Esophagus squamous epithelium (tissue), 5 donors: ENCODE measurements around the gene NME5. TPM values are rescaled to one million over a fixed set of nuclear protein-coding genes. Genes with fewer than 3 reads are reported as not detected.

Experiments
- DNase-seq: peaks from one replicate; lab custom pipeline; 2025; lab: John Stamatoyannopoulos, UW
- H3K27ac ChIP-seq, 4 donors: fragments of 200-600 bp; sonication (generic); one replicate each; pipeline ENCODE4 v1.5.1; 2016 to 2019; ENCODE audit warnings: mild to moderate bottlenecking in 1 of 4
- H3K27me3 ChIP-seq, 4 donors: fragments of 200-600 bp; sonication (generic); 1 replicate in 3 of 4; 2 replicates in 1 of 4; pipeline versions ENCODE4 v1.5.1 to v1.6.0; 2017 to 2021; ENCODE audit warnings: antibody characterized with exemption in 1 of 4
- H3K36me3 ChIP-seq, 3 donors: fragments of 200-600 bp; sonication (generic); one replicate each; pipeline ENCODE4 v1.5.1; 2016 to 2019
- H3K4me1 ChIP-seq, 3 donors: fragments of 200-600 bp; sonication (generic); one replicate each; pipeline ENCODE4 v1.5.1; 2017 to 2019
- H3K4me3 ChIP-seq, 4 donors: fragments of 200-600 bp; sonication (generic); 1 replicate in 3 of 4; 2 replicates in 1 of 4; pipeline ENCODE4 v1.5.1; 2016 to 2019; ENCODE audit warnings: mild to moderate bottlenecking in 2 of 4, moderate library complexity in 1 of 4
- H3K9me3 ChIP-seq, 3 donors: fragments of 200-600 bp; sonication (generic); one replicate each; pipeline ENCODE4 v1.5.1; 2016 to 2019
- CTCF ChIP-seq, 6 experiments: fragments of 450-650 bp in 4 of 6; fragments of 200-600 bp in 2 of 6; sonication (generic) in 2 of 6; IDR thresholded peaks; one replicate each; pipeline ENCODE4 v1.5.1; 2016 to 2019; ENCODE audit warnings: antibody characterized with exemption in 6 of 6, mild to moderate bottlenecking in 4 of 6, moderate library complexity in 4 of 6
- POLR2A ChIP-seq, 4 donors: fragments of 450-650 bp; IDR thresholded peaks; one replicate each; pipeline ENCODE4 v1.6.1; 2017; ENCODE audit warnings: antibody characterized with exemption in 4 of 4, mild to moderate bottlenecking in 4 of 4, moderate library complexity in 3 of 4
- WGBS, 2 donors: methylation state at CpG; one replicate each; pipeline ENCODE4 v1.1.5; 2018; 5-methylcytosine and 5-hydroxymethylcytosine counted together
- intact Hi-C: fragments of 100-400 bp; cut with DNase I; formaldehyde crosslinking; loops from one replicate; pipeline ENCODE4 v1.15.0; 2022
- total RNA-seq, 4 donors: library from RNA; depleted of rRNA; stranded (reverse); fragments of >200 nt; gene quantifications; one replicate each; pipeline ENCODE4 v1.1.0, GENCODE V29; 2016
- donor health status: DM: yes; HTN: yes; CAD: no.

Gene NME5
- total RNA-seq, 4 donors from 2014 or later, result 0.38 to 3.0 (median 0.61) TPM; not detected in 1

DNA sequence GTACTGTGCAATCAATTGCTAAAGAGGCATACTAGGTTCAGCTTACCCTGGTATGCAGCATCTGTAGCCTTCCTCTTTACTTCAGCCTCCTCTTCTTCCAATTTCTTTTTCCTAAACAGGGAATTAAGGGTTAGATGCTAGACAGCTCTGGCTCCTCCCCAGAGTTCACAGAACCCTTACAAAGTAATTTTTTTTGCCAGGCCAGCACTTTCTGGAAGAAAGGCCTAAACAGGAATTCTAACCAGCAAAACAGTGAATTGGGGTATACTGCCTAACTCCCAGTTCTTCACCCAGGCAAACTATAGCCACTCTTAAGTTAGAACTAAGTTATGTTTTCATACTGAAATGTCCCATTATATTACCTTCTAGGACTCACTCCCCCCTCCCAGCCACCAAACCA, 31.1 kb upstream of the NME5 start:
- Histone ChIP-seq H3K27me3 (no peaks in the 10 kb centered on the region), H3K4me3 (no peak overlapping the region), H3K4me1 (no peaks in the 10 kb centered on the region), H3K36me3 (peaks cover 11 to 100% (median 55%) of the 10 kb centered on the region in 3 donors), H3K9me3 (no peaks in the 10 kb centered on the region), H3K27ac (no peak overlapping the region)
- TF ChIP-seq POLR2A (IDR thresholded peaks at IDR 0.05) (no peak), CTCF (IDR thresholded peaks at IDR 0.05) (no peak)
- no peak for DNase-seq
- intact Hi-C loops, result no loop called here

DNA sequence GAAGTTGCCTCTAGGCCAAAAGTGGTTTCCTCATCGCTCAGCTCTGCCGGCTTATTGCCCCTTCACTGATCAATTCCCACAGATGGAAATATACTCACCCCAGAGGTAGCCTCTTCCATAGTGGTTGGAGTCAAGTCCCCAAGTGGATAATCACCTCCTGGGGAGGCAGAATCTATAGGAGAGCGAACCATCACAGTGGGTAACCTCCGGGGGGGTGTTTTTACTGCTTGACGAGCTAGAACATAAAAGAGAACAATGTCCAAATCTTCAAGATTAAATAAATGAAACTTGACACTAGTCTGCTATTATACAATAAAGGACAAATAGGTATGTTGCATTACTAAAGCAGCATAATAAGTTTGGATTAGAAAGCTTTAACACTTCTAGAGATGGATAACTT, 29.9 kb upstream of the NME5 start:
- H3K4me1 ChIP-seq, result no peaks in the 10 kb centered on the region
- no peak overlapping the region for H3K27ac ChIP-seq
- no peak overlapping the region for H3K4me3 ChIP-seq
- WGBS, 2 donors, result 84 to 87% methylated on average over 5 of the region's 5 CpGs
- DNase-seq, result no peak
- peaks cover 23 to 100% (median 67%) of the 10 kb centered on the region in 3 donors for H3K36me3 ChIP-seq
- TF ChIP-seq CTCF (IDR thresholded peaks at IDR 0.05) (no peak), POLR2A (IDR thresholded peaks at IDR 0.05) (no peak)
- intact Hi-C loops, result no loop called here
- H3K9me3 ChIP-seq, result no peaks in the 10 kb centered on the region
- H3K27me3 ChIP-seq, result no peaks in the 10 kb centered on the region

GRCh38 chr5:138163721-138164120, 24.5 kb upstream of the NME5 start:
- no peak overlapping the region for H3K4me3 ChIP-seq
- H3K4me1 ChIP-seq, result no peaks in the 10 kb centered on the region
- no peak for DNase-seq
- no peaks in the 10 kb centered on the region for H3K27me3 ChIP-seq
- TF ChIP-seq POLR2A (IDR thresholded peaks at IDR 0.05) (no peak), CTCF (IDR thresholded peaks at IDR 0.05) (no peak)
- intact Hi-C loops, result no loop called here
- H3K36me3 ChIP-seq, result peaks cover 37 to 100% (median 88%) of the 10 kb centered on the region in 3 donors
- H3K9me3 ChIP-seq, result no peaks in the 10 kb centered on the region
- H3K27ac ChIP-seq, result no peak overlapping the region

- intact Hi-C loops, result no loop called here
- no peak overlapping the region for H3K4me3 ChIP-seq
- peaks cover 44 to 100% (median 82%) of the 10 kb centered on the region in 3 donors for H3K36me3 ChIP-seq
- H3K27ac ChIP-seq, result no peak overlapping the region
- H3K27me3 ChIP-seq, result no peaks in the 10 kb centered on the region
- DNase-seq, result no peak
- TF ChIP-seq CTCF (IDR thresholded peaks at IDR 0.05), result no peak
- no peak for TF ChIP-seq POLR2A (IDR thresholded peaks at IDR 0.05)
- 87 to 95% methylated on average over 4 of the region's 4 CpGs for WGBS, 2 donors
- H3K9me3 ChIP-seq, result no peaks in the 10 kb centered on the region
- no peaks in the 10 kb centered on the region for H3K4me1 ChIP-seq
Observed at GRCh38 chr5:138160706-138161105, 21.5 kb upstream of the NME5 start.

- H3K4me3 ChIP-seq, result no peak overlapping the region
- no peak for TF ChIP-seq POLR2A (IDR thresholded peaks at IDR 0.05)
- no peak for TF ChIP-seq CTCF (IDR thresholded peaks at IDR 0.05)
- peaks cover 38 to 92% (median 71%) of the 10 kb centered on the region in 3 donors for H3K36me3 ChIP-seq
- no peak for DNase-seq
- H3K27me3 ChIP-seq, result no peaks in the 10 kb centered on the region
- no peaks in the 10 kb centered on the region for H3K9me3 ChIP-seq
- intact Hi-C loops, result no loop called here
- 87 to 88% methylated on average over 5 of the region's 5 CpGs for WGBS, 2 donors
- H3K27ac ChIP-seq, result no peak overlapping the region
- H3K4me1 ChIP-seq, result no peaks in the 10 kb centered on the region
Observed at GRCh38 chr5:138159666-138160065, 20.4 kb upstream of the NME5 start.
